Spleen (tissue), 11 donors: ENCODE measurements around the gene ITGB2. TPM values are rescaled to one million over a fixed set of nuclear protein-coding genes. Genes with fewer than 3 reads are reported as not detected.
A peak's percentile ranks its signal among the peaks of the same experiment; 100 is the strongest.

ENCODE experiments used
- DNase-seq: peaks from one replicate; pipeline ENCODE4 v3.0.0-alpha.2; 2020
- H3K27ac ChIP-seq, 8 donors: fragments of 200-600 bp; sonication (generic) in 7 of 8; 1 replicate in 4 of 8; 2 replicates in 4 of 8; pipeline versions ENCODE4 v1.5.0 to v1.8.0; 2016 to 2021; ENCODE audit warnings: inconsistent platforms in 4 of 8, mild to moderate bottlenecking in 4 of 8, moderate library complexity in 1 of 8
- H3K27me3 ChIP-seq, 7 donors: fragments of 200-600 bp; sonication (generic) in 6 of 7; replicated peaks in 1 of 7; 1 replicate in 4 of 7; 2 replicates in 3 of 7; pipeline versions ENCODE4 v1.5.0 to v1.8.0; 2016 to 2021; ENCODE audit warnings: inconsistent platforms in 3 of 7, mild to moderate bottlenecking in 1 of 7
- H3K36me3 ChIP-seq, 6 donors: fragments of 200-600 bp; sonication (generic) in 5 of 6; 1 replicate in 4 of 6; 2 replicates in 2 of 6; pipeline versions ENCODE4 v1.5.0 to v1.8.0; 2016 to 2021; ENCODE audit warnings: inconsistent platforms in 2 of 6
- H3K4me1 ChIP-seq, 6 donors: fragments of 200-600 bp; sonication (generic) in 5 of 6; 1 replicate in 3 of 6; 2 replicates in 3 of 6; pipeline versions ENCODE4 v1.5.0 to v1.8.0; 2016 to 2021; ENCODE audit warnings: inconsistent platforms in 3 of 6
- H3K4me3 ChIP-seq, 8 donors: fragments of 200-600 bp; sonication (generic) in 7 of 8; 1 replicate in 4 of 8; 2 replicates in 4 of 8; pipeline versions ENCODE4 v1.5.0 to v1.8.0; 2016 to 2021; ENCODE audit warnings: inconsistent platforms in 4 of 8, mild to moderate bottlenecking in 4 of 8, moderate library complexity in 2 of 8
- H3K9me3 ChIP-seq, 8 donors: fragments of 200-600 bp; sonication (generic) in 7 of 8; 1 replicate in 4 of 8; 2 replicates in 4 of 8; pipeline versions ENCODE4 v1.5.0 to v1.8.0; 2016 to 2021; ENCODE audit warnings: inconsistent platforms in 4 of 8
- POLR2A ChIP-seq, 3 donors: fragments of 450-650 bp; IDR thresholded peaks; one replicate each; pipeline ENCODE4 v1.5.1; 2017; ENCODE audit warnings: antibody characterized with exemption in 3 of 3, mild to moderate bottlenecking in 1 of 3
- POLR2AphosphoS5 ChIP-seq, 3 donors: sonication (generic); formaldehyde crosslinking; IDR thresholded peaks; one replicate each; pipeline ENCODE4 v1.5.1; 2017; ENCODE audit warnings: antibody characterized with exemption in 3 of 3
- WGBS, 5 donors: extraction: QIAGEN DNeasy Blood & Tissue Kit in 3 of 5; methylation state at CpG; one replicate each; pipeline versions ENCODE4 v1.1.5 to v1.1.7; 2013 to 2018; 5-methylcytosine and 5-hydroxymethylcytosine counted together
- intact Hi-C: fragments of 100-400 bp; cut with DNase I; formaldehyde crosslinking; loops from one replicate; pipeline ENCODE4 v1.15.0; 2023; ENCODE audit warnings: low total_unique reads
- polyA plus RNA-seq, 3 donors: library from polyadenylated mRNA; stranded (reverse); fragments of 200-250 nt; gene quantifications; one replicate each; pipeline ENCODE4 v1.2.1, GENCODE V29; 2013
- total RNA-seq, 7 donors: library from RNA; depleted of rRNA in 3 of 7; stranded (reverse); fragments of >200 nt in 3 of 7; fragmentation: NEBNext Ultra II Directional in 4 of 7; extraction: Animal tissue kit (Norgen Biotek cat#: 25700) in 4 of 7; gene quantifications; one replicate each; pipeline versions ENCODE4 v1.1.0 to v1.2.1, GENCODE V29; 2016 to 2021
- TF ChIP-seq, protein P1 (sequence below), 11 experiments: fragments of 200-600 bp in 7 of 11; fragments of 450-650 bp in 4 of 11; sonication (generic) in 4 of 11; IDR thresholded peaks in 8 of 11; conservative IDR thresholded peaks in 3 of 11; 1 replicate in 7 of 11; 2 replicates in 4 of 11; pipeline versions ENCODE4 v1.4.0 to v1.8.0; 2016 to 2021; ENCODE audit warnings: antibody characterized with exemption in 11 of 11, inconsistent platforms in 4 of 11, mild to moderate bottlenecking in 1 of 11
- donor health status: healthy with polysubstance abuse.
- donor health status: DM: no; HTN: no; CAD: no; lungs with moderate emphysema.
- donor health status: DM: no; HTN: no; CAD: no.
- donor health status: Bipolar disorder and iron deficiency.
- donor health status: healthy.
- donor health status: DM: no; HTN: no; CAD: no.
- donor health status: DM: yes; HTN: yes; CAD: no.

ITGB2 gene
- total and polyA plus RNA-seq, 10 donors = 92.1 to 754 (median 338) TPM

DNA sequence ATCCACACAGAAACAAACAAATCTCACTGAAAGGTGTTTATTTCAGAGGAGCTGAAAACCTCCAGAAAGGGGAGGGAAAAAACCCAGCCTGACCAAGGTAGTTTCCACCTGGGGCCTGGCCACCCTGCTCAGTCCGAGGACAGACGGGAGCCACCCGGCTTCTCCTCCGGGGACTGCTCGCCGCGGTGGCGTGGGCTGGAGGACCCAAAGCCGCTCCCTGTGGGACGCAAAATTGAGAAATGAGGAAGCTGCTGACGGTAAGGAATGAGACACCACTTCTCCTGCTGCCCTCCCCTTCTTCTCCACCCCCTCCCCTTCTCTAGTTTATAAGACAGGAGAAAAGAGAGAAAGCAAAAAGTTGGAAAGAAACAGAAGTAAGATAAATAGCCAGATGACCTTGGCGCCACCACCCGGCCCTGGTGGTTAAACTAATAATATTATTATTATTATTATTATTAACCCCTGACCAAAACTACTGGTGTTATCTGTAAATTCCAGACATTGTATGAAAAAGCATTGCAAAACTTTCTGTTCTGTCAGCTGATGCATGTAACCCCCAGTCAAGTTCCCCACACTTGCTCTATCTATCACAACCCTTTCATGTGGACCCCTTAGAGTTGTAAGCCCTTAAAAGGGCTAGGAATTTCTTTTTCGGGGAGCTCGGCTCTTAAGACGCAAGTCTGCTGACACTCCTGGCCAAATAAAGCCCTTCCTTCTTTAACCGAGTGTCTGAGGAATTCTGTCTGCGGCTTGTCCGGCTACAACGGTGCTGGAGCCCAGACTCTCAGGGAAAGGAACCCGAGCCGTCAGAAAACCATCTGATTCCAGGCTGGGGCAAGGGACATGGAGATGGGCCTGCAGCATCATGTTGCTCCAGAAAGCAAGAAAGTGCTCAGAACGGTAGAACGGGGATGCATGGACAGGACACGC, 12.5 kb downstream of the ITGB2 start:
- 48 to 58% (median 53%) methylated on average over 25 of the region's 25 CpGs for WGBS, 5 donors
- Histone ChIP-seq H3K27ac (peak overlapping the region in 7 of 8 donors; percentile 37 to 97 (median 67)), H3K27me3 (no peaks in the 10 kb centered on the region), H3K36me3 (peaks cover 0 to 75% (median 34%) of the 10 kb centered on the region in 6 donors), H3K4me1 (peaks cover 30 to 99% (median 77%) of the 10 kb centered on the region in 6 donors), H3K4me3 (peak overlapping the region in 2 of 8 donors; percentile 1 to 41), H3K9me3 (no peaks in the 10 kb centered on the region)
- peak; percentile 91 for DNase-seq
- intact Hi-C loops = no loop called here
- TF ChIP-seq POLR2AphosphoS5 (IDR thresholded peaks at IDR 0.05) = peak; percentile 60 to 82 (median 61)
- TF ChIP-seq, protein P1, sequence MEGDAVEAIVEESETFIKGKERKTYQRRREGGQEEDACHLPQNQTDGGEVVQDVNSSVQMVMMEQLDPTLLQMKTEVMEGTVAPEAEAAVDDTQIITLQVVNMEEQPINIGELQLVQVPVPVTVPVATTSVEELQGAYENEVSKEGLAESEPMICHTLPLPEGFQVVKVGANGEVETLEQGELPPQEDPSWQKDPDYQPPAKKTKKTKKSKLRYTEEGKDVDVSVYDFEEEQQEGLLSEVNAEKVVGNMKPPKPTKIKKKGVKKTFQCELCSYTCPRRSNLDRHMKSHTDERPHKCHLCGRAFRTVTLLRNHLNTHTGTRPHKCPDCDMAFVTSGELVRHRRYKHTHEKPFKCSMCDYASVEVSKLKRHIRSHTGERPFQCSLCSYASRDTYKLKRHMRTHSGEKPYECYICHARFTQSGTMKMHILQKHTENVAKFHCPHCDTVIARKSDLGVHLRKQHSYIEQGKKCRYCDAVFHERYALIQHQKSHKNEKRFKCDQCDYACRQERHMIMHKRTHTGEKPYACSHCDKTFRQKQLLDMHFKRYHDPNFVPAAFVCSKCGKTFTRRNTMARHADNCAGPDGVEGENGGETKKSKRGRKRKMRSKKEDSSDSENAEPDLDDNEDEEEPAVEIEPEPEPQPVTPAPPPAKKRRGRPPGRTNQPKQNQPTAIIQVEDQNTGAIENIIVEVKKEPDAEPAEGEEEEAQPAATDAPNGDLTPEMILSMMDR (IDR thresholded peaks at IDR 0.05 in 8 of 11, conservative IDR thresholded peaks at IDR 0.05 in 3 of 11) = peak in 1 of 11 experiments; percentile 8
- TF ChIP-seq POLR2A (IDR thresholded peaks at IDR 0.05) = no peak

DNA sequence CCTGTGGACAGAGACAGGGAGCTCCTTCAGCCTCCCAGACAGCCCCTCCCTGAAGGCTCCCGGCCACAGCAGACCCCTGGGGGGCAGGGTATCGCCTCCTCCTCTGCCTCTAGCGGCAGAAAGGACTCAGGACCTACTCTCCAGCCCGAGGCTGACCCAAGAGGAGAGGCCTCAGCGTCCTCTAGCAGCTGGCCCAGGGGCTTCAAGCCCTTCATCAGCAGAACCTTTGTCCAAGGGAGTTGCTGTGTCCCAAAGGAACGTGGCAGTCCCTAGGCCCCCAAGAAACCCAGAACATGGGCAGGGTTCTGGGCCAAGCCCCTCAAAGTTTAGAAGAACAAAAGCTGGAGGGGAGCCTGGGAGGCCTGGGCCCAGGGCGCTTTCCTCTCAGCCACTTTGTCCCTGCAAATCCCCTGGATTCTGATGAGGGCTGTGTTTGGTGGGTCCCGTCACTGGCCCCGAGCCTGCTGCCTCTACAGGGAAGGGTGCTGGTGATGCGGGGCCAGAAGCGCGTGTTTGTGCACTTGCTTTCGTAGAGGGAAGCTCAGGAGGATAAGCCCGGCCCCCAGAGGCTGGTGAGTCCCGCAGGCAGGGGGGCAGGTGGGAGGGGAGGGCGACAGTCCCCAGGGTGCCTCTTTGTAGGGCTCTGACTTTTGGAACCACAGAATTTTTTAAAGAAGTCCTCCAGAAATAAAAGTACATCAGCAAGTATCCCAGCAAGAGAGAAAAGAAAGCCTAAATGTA, 13.3 kb downstream of the ITGB2 start:
- Histone ChIP-seq H3K27me3 (no peaks in the 10 kb centered on the region), H3K9me3 (no peaks in the 10 kb centered on the region), H3K4me3 (peak overlapping the region in 2 of 8 donors; percentile 1 to 41), H3K27ac (peak overlapping the region in 7 of 8 donors; percentile 37 to 97 (median 67)), H3K4me1 (peaks cover 25 to 100% (median 77%) of the 10 kb centered on the region in 6 donors), H3K36me3 (peaks cover 0 to 83% (median 42%) of the 10 kb centered on the region in 6 donors)
- peak; percentile 88 for DNase-seq
- WGBS, 5 donors = 56 to 71% (median 64%) methylated on average over 10 to 16 of the region's 16 CpGs
- TF ChIP-seq, protein P1 (IDR thresholded peaks at IDR 0.05 in 8 of 11, conservative IDR thresholded peaks at IDR 0.05 in 3 of 11) = no peak
- TF ChIP-seq POLR2AphosphoS5 (IDR thresholded peaks at IDR 0.05) = no peak
- TF ChIP-seq POLR2A (IDR thresholded peaks at IDR 0.05) = no peak
- intact Hi-C loops = no loop called here

DNA sequence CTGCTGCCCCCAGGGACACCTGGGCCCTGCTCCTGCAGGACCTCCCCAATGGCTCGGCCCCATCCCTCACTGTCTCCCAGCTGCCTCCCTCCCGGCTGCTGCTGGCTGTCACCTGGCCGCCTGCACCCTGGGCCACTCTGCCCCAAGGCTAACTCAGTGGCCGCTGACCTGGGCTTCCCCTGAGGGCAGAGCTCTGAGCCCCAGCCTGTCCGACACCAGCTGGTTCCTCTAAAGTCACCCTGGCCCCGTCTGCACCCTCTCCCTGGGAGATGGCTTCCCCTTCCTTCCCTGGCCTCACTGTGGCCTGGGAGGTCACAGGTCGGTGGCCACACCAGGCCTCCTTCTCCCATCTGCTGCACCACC, 15.0 kb downstream of the ITGB2 start:
- intact Hi-C loops = no loop called here
- Histone ChIP-seq H3K27me3 (no peaks in the 10 kb centered on the region), H3K27ac (peak overlapping the region in 3 of 8 donors; percentile 93 to 97 (median 96)), H3K4me1 (peaks cover 8 to 98% (median 63%) of the 10 kb centered on the region in 6 donors), H3K4me3 (no peak overlapping the region), H3K9me3 (no peaks in the 10 kb centered on the region), H3K36me3 (peaks cover 0 to 98% (median 59%) of the 10 kb centered on the region in 6 donors)
- WGBS, 5 donors = 64 to 76% (median 75%) methylated on average over 6 to 7 of the region's 7 CpGs
- peak; percentile 87 for DNase-seq
- TF ChIP-seq POLR2AphosphoS5 (IDR thresholded peaks at IDR 0.05) (peak in 2 of 3 donors; percentile 7 to 68), POLR2A (IDR thresholded peaks at IDR 0.05) (no peak)
- TF ChIP-seq, protein P1 (IDR thresholded peaks at IDR 0.05 in 8 of 11, conservative IDR thresholded peaks at IDR 0.05 in 3 of 11) = no peak
